NT2/D1 (cell line): ENCODE data around the gene CREG2.

Experiments used
- DNase-seq: peaks from one replicate; pipeline ENCODE4 v3.0.0-alpha.2; 2011; ENCODE audit warnings: low read depth, low spot score
- H3K27me3 ChIP-seq: 2 replicates; pipeline ENCODE4 v1.6.0; 2011; ENCODE audit warnings: mild to moderate bottlenecking; ENCODE audit not compliant: insufficient read length, insufficient read depth
- H3K36me3 ChIP-seq: 2 replicates; pipeline ENCODE4 v1.6.1; 2011; ENCODE audit warnings: mild to moderate bottlenecking, low read length, mixed read lengths; ENCODE audit not compliant: insufficient read depth, insufficient read length
- H3K4me1 ChIP-seq: 2 replicates; pipeline ENCODE4 v1.5.1; 2011; ENCODE audit not compliant: insufficient read depth, insufficient read length
- H3K4me3 ChIP-seq: 2 replicates; pipeline ENCODE4 v1.5.1; 2011; ENCODE audit warnings: low read depth; ENCODE audit not compliant: insufficient read length
- H3K9ac ChIP-seq: 2 replicates; pipeline ENCODE4 v1.6.0; 2011; ENCODE audit warnings: low read depth; ENCODE audit not compliant: insufficient read length
- H3K9me3 ChIP-seq: 2 replicates; pipeline ENCODE4 v1.5.1; 2011; ENCODE audit warnings: mild to moderate bottlenecking, low read length; ENCODE audit not compliant: insufficient read depth
- SUZ12 ChIP-seq: IDR thresholded peaks from 2 replicates; pipeline ENCODE4 v1.6.1; 2011; ENCODE audit not compliant: insufficient read length, insufficient read depth; ENCODE audit errors: extremely low read depth
- YY1 ChIP-seq: IDR thresholded peaks from 2 replicates; pipeline ENCODE4 v1.6.1; 2011; ENCODE audit not compliant: insufficient read length, insufficient read depth
- ZNF274 ChIP-seq: IDR thresholded peaks from 2 replicates; pipeline ENCODE4 v1.6.1; 2011; ENCODE audit warnings: mild to moderate bottlenecking, low read depth, low read length

Gene CREG2, protein sequence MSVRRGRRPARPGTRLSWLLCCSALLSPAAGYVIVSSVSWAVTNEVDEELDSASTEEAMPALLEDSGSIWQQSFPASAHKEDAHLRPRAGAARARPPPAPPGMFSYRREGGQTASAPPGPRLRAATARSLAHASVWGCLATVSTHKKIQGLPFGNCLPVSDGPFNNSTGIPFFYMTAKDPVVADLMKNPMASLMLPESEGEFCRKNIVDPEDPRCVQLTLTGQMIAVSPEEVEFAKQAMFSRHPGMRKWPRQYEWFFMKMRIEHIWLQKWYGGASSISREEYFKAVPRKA

DNA sequence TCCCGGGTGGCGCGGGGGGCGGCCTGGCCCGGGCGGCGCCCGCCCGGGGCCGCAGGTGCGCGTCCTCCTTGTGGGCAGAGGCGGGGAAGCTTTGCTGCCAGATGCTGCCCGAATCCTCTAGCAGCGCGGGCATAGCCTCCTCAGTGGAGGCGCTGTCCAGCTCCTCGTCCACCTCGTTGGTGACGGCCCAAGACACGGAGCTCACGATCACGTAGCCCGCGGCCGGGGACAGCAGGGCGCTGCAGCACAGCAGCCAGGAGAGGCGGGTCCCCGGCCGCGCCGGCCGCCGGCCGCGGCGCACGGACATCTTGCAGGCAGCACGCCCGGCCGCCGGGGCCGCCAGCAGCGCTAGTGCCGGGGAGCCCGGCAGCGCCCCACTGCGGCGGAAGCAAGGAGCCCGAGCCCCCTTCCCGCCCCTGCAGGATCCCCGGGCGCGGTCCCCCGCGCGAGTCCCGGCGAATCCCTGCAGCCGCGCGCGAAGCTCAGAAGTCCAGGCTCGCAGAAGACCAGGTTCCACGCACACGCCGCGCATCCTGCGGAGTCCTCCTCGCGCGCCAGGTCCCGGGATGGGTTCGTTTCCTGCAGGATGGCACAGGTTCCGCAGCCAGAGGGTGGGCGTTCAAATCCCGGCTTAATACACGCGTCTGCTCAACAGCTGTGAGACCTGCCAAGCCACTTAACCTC is at the start of gene CREG2:
CREG2 (minus strand) TSS at position 353 of the 684 bp plus-strand sequence; CDS start at position 307, 46 bp downstream.
- Histone ChIP-seq H3K4me1 (peaks cover 2% of the 10 kb centered on the region), H3K36me3 (no peaks in the 10 kb centered on the region), H3K27me3 (peaks cover 56% of the 10 kb centered on the region), H3K4me3 (peak within 1 kb of the TSS; percentile 59), H3K9me3 (no peaks in the 10 kb centered on the region), H3K9ac (peak within 1 kb of the TSS; percentile 82)
- no peak for TF ChIP-seq YY1
- no peak for TF ChIP-seq ZNF274
- peak; percentile 90 for TF ChIP-seq SUZ12
- peak; percentile 55 for DNase-seq

GRCh38 chr2:101435001-101435862 is 47.9 kb upstream of the CREG2 start:
- no peaks in the 10 kb centered on the region for H3K27me3 ChIP-seq
- no peaks in the 10 kb centered on the region for H3K36me3 ChIP-seq
- no peak overlapping the region for H3K4me3 ChIP-seq
- peaks cover 5% of the 10 kb centered on the region for H3K4me1 ChIP-seq
- TF ChIP-seq SUZ12 (no peak), ZNF274 (no peak), YY1 (no peak)
- no peak for DNase-seq
- H3K9ac ChIP-seq, result peak overlapping the region; percentile 46
- no peaks in the 10 kb centered on the region for H3K9me3 ChIP-seq

DNA sequence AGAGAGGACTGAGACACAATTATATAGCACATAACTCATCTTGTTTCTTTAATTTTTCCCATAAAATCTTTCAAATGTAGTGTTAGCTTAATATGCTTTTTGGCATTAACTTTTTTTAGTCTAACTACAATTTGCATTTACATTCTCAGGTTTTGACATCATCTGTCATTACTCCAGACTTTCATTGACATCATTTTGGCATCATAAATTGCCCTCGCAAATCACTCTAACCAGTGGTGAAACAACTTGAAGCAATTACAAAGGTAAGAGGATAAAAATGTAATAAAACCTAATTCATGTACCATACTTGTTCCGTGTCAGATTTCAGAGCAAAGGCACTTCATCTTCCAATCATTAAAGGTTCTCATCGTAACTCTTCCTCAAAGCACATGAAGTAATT is 46.2 kb upstream of the CREG2 start:
- no peaks in the 10 kb centered on the region for H3K9me3 ChIP-seq
- no peak overlapping the region for H3K9ac ChIP-seq
- no peaks in the 10 kb centered on the region for H3K36me3 ChIP-seq
- H3K4me1 ChIP-seq, result peaks cover 5% of the 10 kb centered on the region
- no peak for DNase-seq
- TF ChIP-seq ZNF274 (no peak), SUZ12 (no peak), YY1 (no peak)
- no peak overlapping the region for H3K4me3 ChIP-seq
- no peaks in the 10 kb centered on the region for H3K27me3 ChIP-seq

DNA sequence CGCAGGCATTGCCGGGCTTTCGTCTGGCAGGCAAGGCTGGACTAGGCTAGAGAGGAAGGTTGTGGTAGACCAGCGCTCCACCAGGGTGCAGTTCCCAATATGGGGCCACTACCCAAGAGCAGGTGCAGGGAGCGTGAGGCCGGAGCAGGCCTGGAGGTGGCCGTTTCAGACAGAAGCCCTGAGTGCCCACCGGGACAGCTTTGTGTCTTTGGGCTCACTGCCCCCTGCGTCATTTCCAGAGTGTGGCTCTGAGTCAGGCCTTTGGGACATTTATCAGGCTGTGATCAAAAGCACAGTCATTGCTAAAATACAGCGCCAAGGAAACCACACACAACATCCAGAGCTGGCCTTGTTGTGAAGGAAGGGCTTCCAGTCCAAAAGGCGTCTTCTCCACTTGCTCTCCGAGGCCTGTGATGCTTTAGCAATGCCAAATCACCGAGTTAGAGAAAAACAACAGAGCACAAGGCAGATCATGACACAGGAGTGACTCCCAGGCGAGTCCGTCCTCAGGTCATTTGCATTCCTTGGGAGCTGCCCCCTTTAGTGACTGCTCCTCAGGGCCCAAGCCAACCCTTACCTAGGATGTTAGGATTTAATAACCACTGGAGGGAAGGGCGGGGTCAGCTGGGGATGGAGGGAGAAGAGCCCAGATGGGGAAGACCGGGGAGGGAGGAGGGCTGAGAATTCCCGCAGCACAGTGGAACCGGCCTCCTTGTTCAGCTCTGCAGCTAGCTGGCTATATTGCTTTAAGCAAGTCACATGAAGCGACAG is 45.3 kb upstream of the CREG2 start:
- TF ChIP-seq SUZ12 (no peak), ZNF274 (no peak), YY1 (no peak)
- DNase-seq, result no peak
- Histone ChIP-seq H3K4me3 (no peak overlapping the region), H3K4me1 (peaks cover 5% of the 10 kb centered on the region), H3K9ac (no peak overlapping the region), H3K36me3 (no peaks in the 10 kb centered on the region), H3K27me3 (no peaks in the 10 kb centered on the region), H3K9me3 (no peaks in the 10 kb centered on the region)

- Histone ChIP-seq H3K36me3 (no peaks in the 10 kb centered on the region), H3K4me1 (peaks cover 5% of the 10 kb centered on the region), H3K9me3 (no peaks in the 10 kb centered on the region), H3K27me3 (no peaks in the 10 kb centered on the region), H3K9ac (no peak overlapping the region), H3K4me3 (no peak overlapping the region)
- no peak for DNase-seq
- TF ChIP-seq SUZ12 (no peak), YY1 (no peak), ZNF274 (no peak)
Observed at GRCh38 chr2:101431486-101431885, 44.2 kb upstream of the CREG2 start.

- TF ChIP-seq YY1, result no peak
- TF ChIP-seq ZNF274, result no peak
- no peak for TF ChIP-seq SUZ12
- Histone ChIP-seq H3K27me3 (no peaks in the 10 kb centered on the region), H3K4me1 (peaks cover 5% of the 10 kb centered on the region), H3K9me3 (no peaks in the 10 kb centered on the region), H3K36me3 (no peaks in the 10 kb centered on the region), H3K9ac (no peak overlapping the region), H3K4me3 (no peak overlapping the region)
- DNase-seq, result no peak
Observed at GRCh38 chr2:101430156-101430555, 42.9 kb upstream of the CREG2 start.
